GM12875 (cell line): ENCODE data around the gene SIRPB2.

ENCODE experiments used
- H3K4me3 ChIP-seq: one replicate; pipeline ENCODE4 v1.5.1; 2011; ENCODE audit warnings: low read depth, low read length, control low read depth
- TF ChIP-seq, protein P1 (sequence below): IDR thresholded peaks from 2 replicates; pipeline ENCODE4 v1.5.1; 2011; ENCODE audit warnings: low read depth, mild to moderate bottlenecking, control low read depth, inconsistent platforms, low read length, moderate library complexity, borderline replicate concordance; ENCODE audit not compliant: insufficient read depth

The SIRPB2 gene

DNA sequence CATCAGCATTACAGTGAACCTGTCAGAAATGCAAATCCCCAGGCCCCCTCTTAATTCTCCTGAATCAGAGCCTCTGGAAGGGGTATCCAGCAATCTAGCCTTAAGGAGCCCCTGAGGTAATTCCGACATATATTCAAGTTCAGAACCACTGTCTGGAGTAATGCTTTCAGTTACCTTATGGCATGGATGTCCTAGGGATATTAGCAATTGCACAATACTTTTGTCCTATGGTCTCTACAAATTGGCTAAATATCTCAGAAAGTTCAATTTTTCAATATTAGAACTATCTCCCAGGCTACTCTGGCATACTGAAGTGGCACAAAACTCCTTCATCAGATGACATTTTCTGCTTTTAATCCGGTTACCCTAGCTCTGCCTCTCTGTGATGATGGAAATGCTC is 30.9 kb downstream of the SIRPB2 start:
- no peak overlapping the region for H3K4me3 ChIP-seq
- TF ChIP-seq, protein P1, sequence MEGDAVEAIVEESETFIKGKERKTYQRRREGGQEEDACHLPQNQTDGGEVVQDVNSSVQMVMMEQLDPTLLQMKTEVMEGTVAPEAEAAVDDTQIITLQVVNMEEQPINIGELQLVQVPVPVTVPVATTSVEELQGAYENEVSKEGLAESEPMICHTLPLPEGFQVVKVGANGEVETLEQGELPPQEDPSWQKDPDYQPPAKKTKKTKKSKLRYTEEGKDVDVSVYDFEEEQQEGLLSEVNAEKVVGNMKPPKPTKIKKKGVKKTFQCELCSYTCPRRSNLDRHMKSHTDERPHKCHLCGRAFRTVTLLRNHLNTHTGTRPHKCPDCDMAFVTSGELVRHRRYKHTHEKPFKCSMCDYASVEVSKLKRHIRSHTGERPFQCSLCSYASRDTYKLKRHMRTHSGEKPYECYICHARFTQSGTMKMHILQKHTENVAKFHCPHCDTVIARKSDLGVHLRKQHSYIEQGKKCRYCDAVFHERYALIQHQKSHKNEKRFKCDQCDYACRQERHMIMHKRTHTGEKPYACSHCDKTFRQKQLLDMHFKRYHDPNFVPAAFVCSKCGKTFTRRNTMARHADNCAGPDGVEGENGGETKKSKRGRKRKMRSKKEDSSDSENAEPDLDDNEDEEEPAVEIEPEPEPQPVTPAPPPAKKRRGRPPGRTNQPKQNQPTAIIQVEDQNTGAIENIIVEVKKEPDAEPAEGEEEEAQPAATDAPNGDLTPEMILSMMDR = no peak

DNA sequence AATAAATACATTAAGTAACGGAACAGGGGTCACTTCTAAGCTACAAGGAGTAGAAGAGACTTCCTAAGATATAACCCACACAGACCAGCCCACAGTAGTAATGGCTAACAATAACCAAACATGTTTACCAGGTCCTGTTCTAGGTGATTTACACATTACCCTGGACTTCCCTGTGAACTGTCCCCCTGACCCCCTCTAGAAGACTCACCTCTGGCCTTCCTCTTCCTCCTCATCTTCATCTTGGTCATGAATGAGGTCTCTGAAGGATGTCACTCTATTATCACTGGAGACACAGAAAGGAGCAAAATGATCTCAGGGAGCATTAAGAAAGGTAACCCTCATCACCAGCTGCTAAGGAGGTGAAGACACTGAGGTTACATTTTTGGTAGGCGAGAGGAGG is 33.2 kb downstream of the SIRPB2 start:
- TF ChIP-seq, protein P1 = no peak
- H3K4me3 ChIP-seq = no peak overlapping the region

DNA sequence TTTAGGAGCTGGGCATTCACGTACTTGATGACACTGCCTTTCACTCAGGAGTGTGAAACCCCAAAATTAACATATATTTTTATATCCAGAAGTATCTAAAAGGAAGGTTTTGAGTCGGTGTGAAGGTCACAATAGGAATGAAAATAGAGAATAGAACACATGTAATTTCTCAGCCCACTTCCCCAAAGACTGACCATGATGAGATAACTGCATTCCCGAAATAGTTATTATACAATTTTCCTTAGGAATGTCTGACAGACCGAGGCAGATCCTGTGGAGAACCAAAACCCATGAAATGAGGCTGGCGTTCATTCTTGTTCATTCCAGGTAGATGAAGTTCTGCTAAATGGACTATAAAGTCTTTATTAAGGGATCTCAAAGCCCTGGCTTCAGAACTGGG is 34.9 kb downstream of the SIRPB2 start:
- TF ChIP-seq, protein P1 = no peak
- no peak overlapping the region for H3K4me3 ChIP-seq

DNA sequence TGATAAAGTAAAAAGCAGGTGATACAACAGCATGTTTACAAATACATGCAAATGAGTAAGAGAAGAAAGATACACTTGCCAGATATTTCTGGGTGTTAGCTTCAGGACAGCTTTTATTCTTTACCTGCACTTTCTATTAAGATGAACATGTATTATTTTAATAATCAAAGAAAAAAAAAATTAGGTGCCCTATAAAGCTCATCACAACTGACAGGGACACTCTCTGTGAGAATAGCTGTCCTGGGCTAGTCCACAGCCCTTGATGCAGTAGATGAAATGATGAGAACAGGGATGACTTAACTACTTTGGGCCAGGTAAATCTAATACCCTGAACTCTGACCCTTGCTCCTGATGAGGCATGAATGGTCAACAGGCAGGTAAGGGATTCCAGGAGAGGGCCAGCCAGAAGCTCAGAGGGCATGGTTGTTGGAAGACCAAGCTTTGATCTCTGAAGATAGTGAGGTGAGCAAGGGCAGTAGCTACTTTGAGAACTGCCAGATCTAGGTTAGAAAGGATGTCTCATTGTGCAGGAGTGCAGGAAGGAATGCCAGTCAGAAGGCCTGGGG is 40.2 kb downstream of the SIRPB2 start:
- H3K4me3 ChIP-seq = no peak overlapping the region
- TF ChIP-seq, protein P1 = no peak

DNA sequence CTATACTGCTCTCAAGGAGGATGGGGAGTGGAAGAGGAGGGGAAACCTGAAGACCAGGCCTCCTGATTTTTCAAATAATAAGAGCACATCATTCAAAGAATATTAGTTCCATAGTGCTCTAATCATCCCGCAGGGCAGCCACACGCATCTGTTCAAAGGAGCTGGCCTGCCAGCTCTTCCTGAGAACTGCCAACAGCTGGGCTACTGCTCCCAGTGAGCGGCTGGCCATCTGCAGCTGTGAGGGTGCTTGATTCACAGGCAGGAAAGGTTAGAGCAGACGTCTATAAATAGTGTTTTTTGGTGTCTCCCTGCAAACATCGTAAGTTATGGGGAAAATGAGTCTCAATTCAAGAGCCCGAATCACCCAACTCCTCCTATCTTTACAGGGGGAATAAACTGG is 41.9 kb downstream of the SIRPB2 start:
- H3K4me3 ChIP-seq = no peak overlapping the region
- TF ChIP-seq, protein P1 = no peak

DNA sequence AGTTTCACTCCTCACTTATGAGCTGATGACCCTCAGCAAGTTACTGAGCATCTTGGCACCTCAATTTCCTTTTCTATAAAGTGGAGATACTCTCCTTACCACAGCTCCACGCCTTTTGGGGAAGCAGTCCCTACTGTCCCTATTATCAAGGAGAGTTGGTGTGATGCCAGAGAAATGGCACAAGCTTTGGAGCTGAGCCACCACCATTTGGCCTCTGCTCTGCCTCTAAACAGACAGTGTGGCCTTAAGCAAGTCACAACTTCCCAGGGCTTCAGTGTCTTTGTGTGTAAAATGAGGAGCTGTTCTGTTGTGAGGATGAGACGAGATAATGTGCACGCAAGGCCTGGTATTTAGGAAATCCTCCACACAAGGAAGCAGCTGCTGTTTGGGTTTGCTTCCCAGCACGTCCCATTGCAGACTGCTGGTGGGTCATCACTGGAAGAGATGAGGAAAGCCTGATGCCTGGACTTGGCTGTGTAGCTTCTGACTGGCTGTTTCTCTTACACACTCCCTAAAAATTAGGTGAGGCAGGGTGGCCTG is 43.1 kb downstream of the SIRPB2 start:
- no peak overlapping the region for H3K4me3 ChIP-seq
- TF ChIP-seq, protein P1 = no peak

DNA sequence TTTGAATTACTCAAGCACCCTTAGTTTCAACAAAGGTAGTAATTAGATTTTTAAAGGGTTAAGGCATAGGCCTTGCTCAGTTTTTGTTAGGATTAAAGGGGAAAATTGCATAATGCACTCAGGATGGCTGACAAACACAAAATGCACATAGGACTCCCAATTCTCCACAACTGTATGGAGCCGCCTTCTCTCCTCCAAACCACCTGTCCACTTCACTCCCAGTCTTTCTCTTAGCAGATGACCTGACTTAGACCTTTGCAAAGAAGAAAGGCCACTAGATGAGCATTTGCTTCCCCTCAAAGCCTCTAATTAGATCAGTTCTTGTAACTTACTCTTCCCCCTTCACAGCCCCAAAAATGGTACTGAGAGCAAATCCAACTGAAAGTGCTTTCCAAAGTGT is 44.7 kb downstream of the SIRPB2 start:
- TF ChIP-seq, protein P1 = no peak
- H3K4me3 ChIP-seq = no peak overlapping the region
